Osteoblast (primary cell): ENCODE measurements around the gene TMA7. TPM values are rescaled to one million over a fixed set of nuclear protein-coding genes. Genes with fewer than 3 reads are reported as not detected.
A peak's percentile ranks its signal among the peaks of the same experiment; 100 is the strongest.

Experiments
- DNase-seq: peaks from one replicate; pipeline ENCODE4 v3.0.0; 2011; ENCODE audit warnings: low spot score, mixed read lengths; ENCODE audit not compliant: insufficient read length; ENCODE audit errors: missing footprints
- H2AFZ ChIP-seq: 2 replicates; pipeline ENCODE4 v1.6.0; 2011; ENCODE audit warnings: mild to moderate bottlenecking, low read length
- H3K27ac ChIP-seq: 2 replicates; pipeline ENCODE4 v1.5.1; 2011; ENCODE audit warnings: mild to moderate bottlenecking, low read depth, low read length, moderate library complexity
- H3K27me3 ChIP-seq: 2 replicates; pipeline ENCODE4 v1.6.0; 2012; ENCODE audit warnings: mild to moderate bottlenecking, control low read depth, inconsistent platforms, low read length, moderate library complexity; ENCODE audit not compliant: insufficient read depth
- H3K36me3 ChIP-seq: 2 replicates; pipeline ENCODE4 v1.5.1; 2011; ENCODE audit warnings: mild to moderate bottlenecking, low read length, control low read depth, moderate library complexity; ENCODE audit not compliant: insufficient read depth
- H3K4me1 ChIP-seq: 2 replicates; pipeline ENCODE4 v1.5.1; 2011; ENCODE audit warnings: mild to moderate bottlenecking, low read length, control low read depth, moderate library complexity; ENCODE audit not compliant: insufficient read depth
- H3K4me2 ChIP-seq: 2 replicates; pipeline ENCODE4 v1.6.0; 2011; ENCODE audit warnings: mild to moderate bottlenecking, low read length; ENCODE audit not compliant: insufficient read depth
- H3K4me3 ChIP-seq: fragments of 200-600 bp; sonication (generic); 3 replicates; pipeline ENCODE4 v1.5.1; 2012; ENCODE audit warnings: mild to moderate bottlenecking, low read length, inconsistent platforms; ENCODE audit not compliant: insufficient read depth
- H3K79me2 ChIP-seq: 2 replicates; pipeline ENCODE4 v1.6.0; 2012; ENCODE audit warnings: mild to moderate bottlenecking, low read length, control low read depth, inconsistent platforms; ENCODE audit not compliant: insufficient read depth
- H3K9me3 ChIP-seq: 2 replicates; pipeline ENCODE4 v1.5.1; 2011; ENCODE audit warnings: low read depth, low read length, control low read depth
- H4K20me1 ChIP-seq: 2 replicates; pipeline ENCODE4 v1.6.0; 2012; ENCODE audit warnings: mild to moderate bottlenecking, low read length, control low read depth; ENCODE audit not compliant: insufficient read depth
- CTCF ChIP-seq: IDR thresholded peaks from 2 replicates; pipeline ENCODE4 v1.5.1; 2011; ENCODE audit warnings: mild to moderate bottlenecking, low read depth, low read length, moderate library complexity; ENCODE audit errors: extremely low read depth
- total RNA-seq: library from RNA; depleted of rRNA; stranded (reverse); fragments of >200 nt; gene quantifications from 2 replicates; pipeline ENCODE4 v1.2.3, GENCODE V29; 2012

TMA7 gene
- total RNA-seq, 1 donor = 128 TPM

GRCh38 chr3:48403533-48404439, 36.3 kb upstream of the TMA7 start:
- DNase-seq = peak; percentile 45
- TF ChIP-seq CTCF = no peak
- Histone ChIP-seq H3K4me1 (peaks cover 11% of the 10 kb centered on the region), H3K79me2 (no peaks in the 10 kb centered on the region), H3K4me2 (no peak overlapping the region), H4K20me1 (no peaks in the 10 kb centered on the region), H3K36me3 (no peaks in the 10 kb centered on the region), H2AFZ (no peak overlapping the region), H3K9me3 (no peaks in the 10 kb centered on the region), H3K27me3 (peaks cover 12% of the 10 kb centered on the region), H3K4me3 (no peak overlapping the region), H3K27ac (no peak overlapping the region)

- H3K9me3 ChIP-seq = no peaks in the 10 kb centered on the region
- no peak overlapping the region for H3K4me3 ChIP-seq
- H3K27me3 ChIP-seq = peaks cover 3% of the 10 kb centered on the region
- H4K20me1 ChIP-seq = no peaks in the 10 kb centered on the region
- H2AFZ ChIP-seq = no peak overlapping the region
- H3K79me2 ChIP-seq = no peaks in the 10 kb centered on the region
- peaks cover 11% of the 10 kb centered on the region for H3K4me1 ChIP-seq
- DNase-seq = peak; percentile 67
- TF ChIP-seq CTCF = no peak
- H3K36me3 ChIP-seq = no peaks in the 10 kb centered on the region
- H3K27ac ChIP-seq = no peak overlapping the region
- H3K4me2 ChIP-seq = no peak overlapping the region
Measured at GRCh38 chr3:48404440-48405342, 35.4 kb upstream of the TMA7 start.

GRCh38 chr3:48405343-48405881, 34.6 kb upstream of the TMA7 start:
- Histone ChIP-seq H4K20me1 (no peaks in the 10 kb centered on the region), H3K79me2 (no peaks in the 10 kb centered on the region), H3K4me3 (no peak overlapping the region), H2AFZ (no peak overlapping the region), H3K36me3 (no peaks in the 10 kb centered on the region), H3K9me3 (no peaks in the 10 kb centered on the region), H3K27me3 (no peaks in the 10 kb centered on the region), H3K27ac (no peak overlapping the region), H3K4me1 (peaks cover 11% of the 10 kb centered on the region), H3K4me2 (no peak overlapping the region)
- DNase-seq = peak; percentile 45
- no peak for TF ChIP-seq CTCF
